Glutamatergic neuron (in vitro differentiated cells): ENCODE data around the gene DLEU7. TPM values are rescaled to one million over a fixed set of nuclear protein-coding genes. Genes with fewer than 3 reads are reported as not detected.

ENCODE experiments used
- DNase-seq: peaks from one replicate; pipeline ENCODE4 v3.0.0; 2022
- H3K27ac Mint-ChIP-seq: one replicate; pipeline ENCODE4 v1.8.0; 2020; ENCODE audit warnings: mild to moderate bottlenecking, mixed read lengths, inconsistent platforms; ENCODE audit not compliant: unreplicated experiment
- H3K27me3 Mint-ChIP-seq: one replicate; pipeline ENCODE4 v1.8.0; 2020; ENCODE audit warnings: mild to moderate bottlenecking, moderate library complexity, mixed read lengths, inconsistent platforms; ENCODE audit not compliant: unreplicated experiment
- H3K36me3 Mint-ChIP-seq: one replicate; pipeline ENCODE4 v1.8.0; 2020; ENCODE audit warnings: mild to moderate bottlenecking, mixed read lengths, inconsistent platforms; ENCODE audit not compliant: unreplicated experiment
- H3K4me1 Mint-ChIP-seq: one replicate; pipeline ENCODE4 v1.8.0; 2020; ENCODE audit warnings: mild to moderate bottlenecking, low read depth, mixed read lengths, inconsistent platforms; ENCODE audit not compliant: unreplicated experiment
- H3K4me3 Mint-ChIP-seq: one replicate; pipeline ENCODE4 v1.8.0; 2020; ENCODE audit warnings: mild to moderate bottlenecking, mixed read lengths, inconsistent platforms; ENCODE audit not compliant: unreplicated experiment
- H3K9me3 Mint-ChIP-seq: one replicate; pipeline ENCODE4 v1.8.0; 2020; ENCODE audit warnings: mild to moderate bottlenecking, moderate library complexity, mixed read lengths, inconsistent platforms; ENCODE audit not compliant: unreplicated experiment
- total RNA-seq: library from RNA; stranded (reverse); fragmentation: NEBNext Ultra II Directional; extraction: Animal tissue kit (Norgen Biotek cat#: 25700); gene quantifications from one replicate; pipeline ENCODE4 v1.2.1, GENCODE V29; 2021; ENCODE audit not compliant: unreplicated experiment
- TF ChIP-seq, protein P1 (sequence below): fragments of 200-600 bp; sonication (generic); IDR thresholded peaks from one replicate; pipeline ENCODE4 v1.5.0; 2021; ENCODE audit not compliant: partially characterized antibody, unreplicated experiment

Gene DLEU7
- total RNA-seq, 1 donor from 2014 or later, result 2.3 TPM

DNA sequence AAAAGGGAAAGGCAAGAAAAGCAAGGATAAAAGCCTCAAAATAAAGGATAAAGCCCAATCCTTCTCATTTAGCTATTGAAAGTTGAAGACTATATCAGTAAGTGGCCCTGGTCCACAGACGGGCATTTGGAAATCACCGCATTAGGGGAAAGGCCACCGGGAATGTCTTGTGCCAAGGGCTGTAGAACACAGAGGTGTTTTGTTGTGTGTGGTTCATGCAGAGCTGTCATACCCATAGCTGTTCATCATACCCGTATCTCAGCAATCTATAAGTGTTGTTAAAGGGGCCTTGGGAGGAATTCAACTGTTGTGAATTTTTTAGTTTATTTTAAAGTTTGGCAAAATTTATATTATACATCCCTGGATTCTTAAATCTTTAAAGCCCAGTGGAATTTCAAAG, 33.0 kb downstream of the DLEU7 start:
- H3K27ac Mint-ChIP-seq, result no peak overlapping the region
- peaks cover 8% of the 10 kb centered on the region for H3K36me3 Mint-ChIP-seq
- peaks cover 1% of the 10 kb centered on the region for H3K27me3 Mint-ChIP-seq
- no peak for DNase-seq
- TF ChIP-seq, protein P1, sequence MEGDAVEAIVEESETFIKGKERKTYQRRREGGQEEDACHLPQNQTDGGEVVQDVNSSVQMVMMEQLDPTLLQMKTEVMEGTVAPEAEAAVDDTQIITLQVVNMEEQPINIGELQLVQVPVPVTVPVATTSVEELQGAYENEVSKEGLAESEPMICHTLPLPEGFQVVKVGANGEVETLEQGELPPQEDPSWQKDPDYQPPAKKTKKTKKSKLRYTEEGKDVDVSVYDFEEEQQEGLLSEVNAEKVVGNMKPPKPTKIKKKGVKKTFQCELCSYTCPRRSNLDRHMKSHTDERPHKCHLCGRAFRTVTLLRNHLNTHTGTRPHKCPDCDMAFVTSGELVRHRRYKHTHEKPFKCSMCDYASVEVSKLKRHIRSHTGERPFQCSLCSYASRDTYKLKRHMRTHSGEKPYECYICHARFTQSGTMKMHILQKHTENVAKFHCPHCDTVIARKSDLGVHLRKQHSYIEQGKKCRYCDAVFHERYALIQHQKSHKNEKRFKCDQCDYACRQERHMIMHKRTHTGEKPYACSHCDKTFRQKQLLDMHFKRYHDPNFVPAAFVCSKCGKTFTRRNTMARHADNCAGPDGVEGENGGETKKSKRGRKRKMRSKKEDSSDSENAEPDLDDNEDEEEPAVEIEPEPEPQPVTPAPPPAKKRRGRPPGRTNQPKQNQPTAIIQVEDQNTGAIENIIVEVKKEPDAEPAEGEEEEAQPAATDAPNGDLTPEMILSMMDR, result no peak
- H3K4me3 Mint-ChIP-seq, result no peak overlapping the region
- H3K9me3 Mint-ChIP-seq, result no peaks in the 10 kb centered on the region
- H3K4me1 Mint-ChIP-seq, result peaks cover 2% of the 10 kb centered on the region

DNA sequence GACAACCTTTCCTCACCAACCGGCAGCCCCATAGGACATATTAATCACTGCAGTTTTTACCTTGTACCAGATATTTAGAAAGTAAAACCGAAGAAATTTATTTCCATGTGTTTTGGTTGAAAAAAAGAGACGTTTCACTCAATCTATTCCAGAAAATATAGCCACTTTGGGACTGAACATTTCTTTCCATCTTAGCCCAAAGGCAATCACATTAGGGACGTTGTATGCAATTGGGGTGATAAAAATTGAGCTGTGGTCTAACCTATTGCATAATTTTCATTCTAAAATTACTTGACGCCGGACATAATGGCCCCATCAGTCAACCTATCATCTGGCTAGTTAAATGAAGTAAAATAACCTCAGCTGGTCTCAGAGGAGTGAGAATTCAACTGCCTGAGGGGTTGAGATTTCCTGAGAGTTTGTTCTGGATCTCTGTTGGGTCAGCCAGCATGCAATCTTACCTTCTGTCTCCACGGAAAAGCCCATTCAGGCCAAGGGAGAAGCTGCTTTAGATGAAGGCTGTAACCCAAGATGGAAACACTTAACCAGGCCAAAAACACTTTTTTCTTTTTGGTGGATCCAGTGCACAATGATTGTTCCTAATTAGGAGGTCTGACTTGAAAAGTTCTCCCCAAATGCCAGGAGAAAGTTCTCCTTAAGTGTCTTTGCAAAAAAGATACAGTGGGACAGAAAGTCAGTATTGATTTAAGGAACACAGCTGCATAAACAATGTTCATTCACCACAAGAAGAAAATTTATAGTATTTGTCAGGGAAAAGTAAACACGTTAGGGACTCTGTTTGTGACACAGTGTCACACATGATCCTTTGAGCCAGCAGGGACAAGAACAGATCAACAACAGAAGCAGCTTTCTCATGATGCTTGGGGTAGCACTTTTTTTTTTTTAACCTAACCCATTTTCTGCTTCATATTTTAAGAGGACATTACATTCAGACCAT, 34.1 kb downstream of the DLEU7 start:
- no peak for DNase-seq
- H3K27me3 Mint-ChIP-seq, result no peaks in the 10 kb centered on the region
- H3K4me1 Mint-ChIP-seq, result peaks cover 2% of the 10 kb centered on the region
- TF ChIP-seq, protein P1, result no peak
- peaks cover 8% of the 10 kb centered on the region for H3K36me3 Mint-ChIP-seq
- no peaks in the 10 kb centered on the region for H3K9me3 Mint-ChIP-seq
- no peak overlapping the region for H3K27ac Mint-ChIP-seq
- no peak overlapping the region for H3K4me3 Mint-ChIP-seq

DNA sequence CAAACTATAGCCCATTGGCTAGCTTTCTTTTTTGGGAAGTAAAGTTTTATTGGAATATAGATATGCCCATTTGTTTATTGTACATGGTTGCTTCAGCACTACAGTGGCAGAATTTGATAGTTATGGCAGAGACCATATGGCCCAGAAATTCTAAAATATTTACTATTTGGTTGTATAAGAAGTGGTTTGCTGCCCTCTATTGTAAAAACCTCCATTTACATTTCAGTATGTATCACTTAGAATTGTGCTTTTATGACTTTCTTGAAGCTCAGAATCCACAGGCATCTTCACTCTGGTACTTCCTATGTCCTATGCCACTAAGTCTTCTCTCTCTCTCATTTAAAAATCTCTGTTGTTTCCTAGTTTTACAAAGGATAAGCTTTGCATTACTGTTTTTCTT, 37.7 kb downstream of the DLEU7 start:
- Mint-ChIP-seq H3K4me1 (peaks cover 5% of the 10 kb centered on the region), H3K27me3 (peaks cover 1% of the 10 kb centered on the region), H3K9me3 (no peaks in the 10 kb centered on the region), H3K4me3 (no peak overlapping the region), H3K36me3 (peaks cover 8% of the 10 kb centered on the region), H3K27ac (no peak overlapping the region)
- no peak for DNase-seq
- TF ChIP-seq, protein P1, result no peak

DNA sequence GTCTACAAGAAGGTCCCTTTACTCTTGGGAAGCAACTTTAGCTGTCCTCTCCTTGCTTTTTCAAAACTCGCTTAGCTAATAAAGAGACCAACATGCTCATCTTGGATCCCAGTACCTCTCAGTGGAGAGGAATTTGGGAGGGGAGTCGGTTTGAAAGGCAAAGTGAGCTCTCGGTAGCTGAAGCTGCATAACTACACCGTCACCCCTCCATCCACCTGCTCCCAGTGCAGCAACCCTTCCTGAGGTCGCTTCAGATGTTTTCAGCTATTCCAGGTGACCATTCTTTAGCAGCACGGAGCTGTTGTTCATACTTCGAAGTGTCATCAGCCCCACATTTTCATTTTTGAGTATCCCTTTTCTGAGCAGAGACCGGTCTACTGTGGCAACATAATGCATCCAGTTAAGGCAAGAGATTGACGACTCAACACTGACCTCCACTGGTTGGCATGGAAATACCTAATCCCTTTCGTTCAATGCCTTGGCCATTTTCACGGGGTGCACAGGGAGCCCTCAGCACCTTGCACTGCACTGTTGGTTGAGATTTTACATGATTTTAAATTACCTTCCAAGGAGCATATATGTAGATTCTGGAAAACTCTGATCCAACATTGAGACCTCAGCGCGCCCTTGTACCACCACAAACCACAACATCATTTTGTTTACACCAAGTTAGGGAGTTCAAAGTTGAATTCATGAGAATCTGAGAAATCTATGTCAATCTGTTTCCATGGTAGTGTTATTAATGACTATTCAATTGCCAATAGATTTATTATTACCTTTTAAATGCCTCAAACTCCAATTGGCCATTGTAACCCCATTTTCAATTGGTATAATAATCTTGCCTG, 42.2 kb downstream of the DLEU7 start:
- DNase-seq, result peak; percentile 58
- no peak overlapping the region for H3K4me3 Mint-ChIP-seq
- H3K4me1 Mint-ChIP-seq, result peaks cover 11% of the 10 kb centered on the region
- TF ChIP-seq, protein P1, result peak; percentile 74
- no peaks in the 10 kb centered on the region for H3K9me3 Mint-ChIP-seq
- peaks cover 1% of the 10 kb centered on the region for H3K27me3 Mint-ChIP-seq
- no peak overlapping the region for H3K27ac Mint-ChIP-seq
- peaks cover 8% of the 10 kb centered on the region for H3K36me3 Mint-ChIP-seq
